ENCODE measurements around the gene REPIN1. TPM values are rescaled to one million over a fixed set of nuclear protein-coding genes. Genes with fewer than 3 reads are reported as not detected.

The REPIN1 gene
- total and polyA plus RNA-seq, 9 of the 15 experiments (the other 6 are each of a cell fraction or from before 2014, with no cell fraction given) = 8.1 to 283 (median 94.3) TPM

DNA sequence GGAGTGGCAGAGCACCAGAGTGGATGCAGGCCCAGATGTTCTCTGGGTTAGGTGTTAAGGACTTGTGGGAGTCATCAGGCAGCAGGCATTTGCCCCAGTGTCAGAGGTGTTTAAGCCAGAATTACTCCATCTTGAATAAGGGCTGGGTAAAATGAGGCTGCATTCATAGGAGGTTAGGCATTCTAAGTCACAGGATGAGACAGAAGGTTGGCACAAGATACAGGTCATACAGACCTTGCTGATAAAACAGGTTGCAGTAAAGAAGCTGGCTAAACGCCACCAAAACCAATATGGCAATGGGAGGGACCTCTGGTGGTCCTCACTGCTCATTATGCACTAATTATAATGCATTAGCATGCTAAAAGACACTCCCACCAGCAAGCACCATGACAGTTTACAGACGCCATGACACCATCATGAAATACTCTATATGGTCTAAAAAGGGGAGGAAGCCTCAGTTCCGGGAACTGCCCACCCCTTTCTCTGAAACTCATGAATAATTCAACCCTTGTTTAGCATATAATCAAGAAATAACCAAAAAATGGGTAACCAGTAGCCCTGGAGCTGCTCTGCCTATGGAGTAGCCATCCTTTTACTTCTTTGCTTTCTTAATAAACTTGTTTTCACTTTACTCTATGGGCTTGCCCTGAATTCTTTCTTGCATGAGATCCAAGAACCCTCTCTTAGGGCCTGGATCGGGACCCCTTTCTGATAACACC, 46.3 kb upstream of the REPIN1 start (continued):
- TF ChIP-seq, protein P1, sequence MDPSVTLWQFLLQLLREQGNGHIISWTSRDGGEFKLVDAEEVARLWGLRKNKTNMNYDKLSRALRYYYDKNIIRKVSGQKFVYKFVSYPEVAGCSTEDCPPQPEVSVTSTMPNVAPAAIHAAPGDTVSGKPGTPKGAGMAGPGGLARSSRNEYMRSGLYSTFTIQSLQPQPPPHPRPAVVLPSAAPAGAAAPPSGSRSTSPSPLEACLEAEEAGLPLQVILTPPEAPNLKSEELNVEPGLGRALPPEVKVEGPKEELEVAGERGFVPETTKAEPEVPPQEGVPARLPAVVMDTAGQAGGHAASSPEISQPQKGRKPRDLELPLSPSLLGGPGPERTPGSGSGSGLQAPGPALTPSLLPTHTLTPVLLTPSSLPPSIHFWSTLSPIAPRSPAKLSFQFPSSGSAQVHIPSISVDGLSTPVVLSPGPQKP (CRISPR knock-in tag; IDR thresholded peaks at IDR 0.05) = no peak
- TF ChIP-seq, protein P2, sequence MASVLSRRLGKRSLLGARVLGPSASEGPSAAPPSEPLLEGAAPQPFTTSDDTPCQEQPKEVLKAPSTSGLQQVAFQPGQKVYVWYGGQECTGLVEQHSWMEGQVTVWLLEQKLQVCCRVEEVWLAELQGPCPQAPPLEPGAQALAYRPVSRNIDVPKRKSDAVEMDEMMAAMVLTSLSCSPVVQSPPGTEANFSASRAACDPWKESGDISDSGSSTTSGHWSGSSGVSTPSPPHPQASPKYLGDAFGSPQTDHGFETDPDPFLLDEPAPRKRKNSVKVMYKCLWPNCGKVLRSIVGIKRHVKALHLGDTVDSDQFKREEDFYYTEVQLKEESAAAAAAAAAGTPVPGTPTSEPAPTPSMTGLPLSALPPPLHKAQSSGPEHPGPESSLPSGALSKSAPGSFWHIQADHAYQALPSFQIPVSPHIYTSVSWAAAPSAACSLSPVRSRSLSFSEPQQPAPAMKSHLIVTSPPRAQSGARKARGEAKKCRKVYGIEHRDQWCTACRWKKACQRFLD (CRISPR knock-in tag; IDR thresholded peaks at IDR 0.05) = peak; percentile 53; the same call in 1 of the 2 replicates
- TF ChIP-seq DDX20 (tag; IDR thresholded peaks at IDR 0.05; ENCODE audit: low read depth) (peak; percentile 93), PHF20 (IDR thresholded peaks at IDR 0.05; ENCODE audit: partially characterized antibody) (no peak), CSDE1 (IDR thresholded peaks at IDR 0.05) (0 out of 4 replicates have a peak, but pooled peaks of 1 of the 2 experiments have one; percentile 75), PTRF (tag; IDR thresholded peaks at IDR 0.05) (peak; percentile 95), ZNF444 (CRISPR knock-in tag; IDR thresholded peaks at IDR 0.05) (no peak), RHOXF2B (CRISPR knock-in tag; conservative IDR thresholded peaks at IDR 0.05) (no peak), MAFG (tag; conservative IDR thresholded peaks at IDR 0.05) (no peak; the same call in 1 of the 2 replicates), ZNF253 (CRISPR knock-in tag; conservative IDR thresholded peaks at IDR 0.05) (0 out of 2 replicates have a peak, but pooled peaks have one; percentile 50), KLF1 (tag; IDR thresholded peaks at IDR 0.05) (no peak), HDAC1 (IDR thresholded peaks at IDR 0.05) (peak in 1 of 2 experiments; percentile 47; a peak in 1 of 4 replicates), SIX5 (IDR thresholded peaks at IDR 0.05; ENCODE audit: borderline replicate concordance in 1 of 2, insufficient read depth in 1 of 2, low read depth in 1 of 2, low read length in 2 of 2) (peak in 1 of 2 experiments; percentile 53; a peak in 1 of 4 replicates), ZNF76 (CRISPR knock-in tag; IDR thresholded peaks at IDR 0.05; ENCODE audit: borderline replicate concordance) (peak; percentile 89), SMAD2 (IDR thresholded peaks at IDR 0.05; ENCODE audit: low read depth, low read length) (no peak), SAFB2 (IDR thresholded peaks at IDR 0.05; ENCODE audit: borderline replicate concordance, low read depth, low read length, severe bottlenecking) (no peak), EWSR1 (IDR thresholded peaks at IDR 0.05; ENCODE audit: borderline replicate concordance, low read depth, partially characterized antibody) (no peak), ETV1 (tag; conservative IDR thresholded peaks at IDR 0.05; ENCODE audit: low read depth) (peak; percentile 50; the same call in 1 of the 2 replicates), ZNF282 (CRISPR knock-in tag; IDR thresholded peaks at IDR 0.05) (no peak), NFATC3 (IDR thresholded peaks at IDR 0.05) (peak; percentile 66; the same call in 1 of the 2 replicates)
- TF ChIP-seq, protein P3, sequence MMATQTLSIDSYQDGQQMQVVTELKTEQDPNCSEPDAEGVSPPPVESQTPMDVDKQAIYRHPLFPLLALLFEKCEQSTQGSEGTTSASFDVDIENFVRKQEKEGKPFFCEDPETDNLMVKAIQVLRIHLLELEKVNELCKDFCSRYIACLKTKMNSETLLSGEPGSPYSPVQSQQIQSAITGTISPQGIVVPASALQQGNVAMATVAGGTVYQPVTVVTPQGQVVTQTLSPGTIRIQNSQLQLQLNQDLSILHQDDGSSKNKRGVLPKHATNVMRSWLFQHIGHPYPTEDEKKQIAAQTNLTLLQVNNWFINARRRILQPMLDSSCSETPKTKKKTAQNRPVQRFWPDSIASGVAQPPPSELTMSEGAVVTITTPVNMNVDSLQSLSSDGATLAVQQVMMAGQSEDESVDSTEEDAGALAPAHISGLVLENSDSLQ (IDR thresholded peaks at IDR 0.05) = peak; percentile 80
- TF ChIP-seq, protein P4, sequence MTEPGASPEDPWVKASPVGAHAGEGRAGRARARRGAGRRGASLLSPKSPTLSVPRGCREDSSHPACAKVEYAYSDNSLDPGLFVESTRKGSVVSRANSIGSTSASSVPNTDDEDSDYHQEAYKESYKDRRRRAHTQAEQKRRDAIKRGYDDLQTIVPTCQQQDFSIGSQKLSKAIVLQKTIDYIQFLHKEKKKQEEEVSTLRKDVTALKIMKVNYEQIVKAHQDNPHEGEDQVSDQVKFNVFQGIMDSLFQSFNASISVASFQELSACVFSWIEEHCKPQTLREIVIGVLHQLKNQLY (CRISPR knock-in tag; conservative IDR thresholded peaks at IDR 0.05) = peak in 1 of 2 experiments; percentile 70; a peak in 1 of 4 replicates

Data from K562 (cell line).